WTC11 (cell line): Measurements from ENCODE around the gene AKT1S1.

Experiments used
- NFYB ChIP-seq: sonication (generic); formaldehyde crosslinking; conservative IDR thresholded peaks from 2 replicates; pipeline ENCODE4 v1.8.0; 2022; ENCODE audit warnings: low read depth, missing genetic modification reagents
- TCF7 ChIP-seq: sonication (generic); formaldehyde crosslinking; IDR thresholded peaks from 2 replicates; pipeline ENCODE4 v1.8.0; 2022; ENCODE audit warnings: mild to moderate bottlenecking, low read depth, missing genetic modification reagents, moderate library complexity
- TEAD1 ChIP-seq: sonication (generic); formaldehyde crosslinking; IDR thresholded peaks from 2 replicates; pipeline ENCODE4 v1.8.0; 2022; ENCODE audit warnings: mild to moderate bottlenecking, missing genetic modification reagents
- TF ChIP-seq, protein P1 (sequence below): fragments of 200-600 bp; IDR thresholded peaks from 2 replicates; pipeline ENCODE4 v1.8.0; 2022; ENCODE audit warnings: antibody characterized with exemption
- TF ChIP-seq, protein P2 (sequence below): sonication (generic); formaldehyde crosslinking; IDR thresholded peaks from 2 replicates; pipeline ENCODE4 v1.8.0; 2022; ENCODE audit warnings: mild to moderate bottlenecking, missing genetic modification reagents
- TF ChIP-seq, protein P3 (sequence below): sonication (generic); formaldehyde crosslinking; IDR thresholded peaks from 2 replicates; pipeline ENCODE4 v1.8.0; 2022; ENCODE audit warnings: mild to moderate bottlenecking, missing genetic modification reagents

DNA sequence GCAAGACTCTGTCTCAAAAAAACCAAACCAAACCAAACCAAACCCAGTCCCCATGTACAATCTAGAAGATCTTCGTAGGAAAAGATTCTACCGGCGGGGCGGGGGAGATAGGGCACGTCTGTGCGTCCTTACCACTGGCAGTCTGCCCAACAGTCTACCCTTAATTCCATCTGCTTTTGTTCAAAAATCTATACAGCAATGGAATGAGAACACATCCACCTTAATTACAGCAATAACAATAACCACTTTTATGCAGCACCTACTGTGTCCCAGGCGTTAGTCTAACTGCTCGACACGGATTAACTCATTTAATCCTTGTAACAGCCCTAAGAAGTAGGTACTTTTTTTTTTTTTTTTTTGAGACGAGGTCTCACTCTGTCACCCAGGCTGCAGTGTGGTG lies 49.4 kb upstream of the AKT1S1 start:
- TF ChIP-seq, protein P1, sequence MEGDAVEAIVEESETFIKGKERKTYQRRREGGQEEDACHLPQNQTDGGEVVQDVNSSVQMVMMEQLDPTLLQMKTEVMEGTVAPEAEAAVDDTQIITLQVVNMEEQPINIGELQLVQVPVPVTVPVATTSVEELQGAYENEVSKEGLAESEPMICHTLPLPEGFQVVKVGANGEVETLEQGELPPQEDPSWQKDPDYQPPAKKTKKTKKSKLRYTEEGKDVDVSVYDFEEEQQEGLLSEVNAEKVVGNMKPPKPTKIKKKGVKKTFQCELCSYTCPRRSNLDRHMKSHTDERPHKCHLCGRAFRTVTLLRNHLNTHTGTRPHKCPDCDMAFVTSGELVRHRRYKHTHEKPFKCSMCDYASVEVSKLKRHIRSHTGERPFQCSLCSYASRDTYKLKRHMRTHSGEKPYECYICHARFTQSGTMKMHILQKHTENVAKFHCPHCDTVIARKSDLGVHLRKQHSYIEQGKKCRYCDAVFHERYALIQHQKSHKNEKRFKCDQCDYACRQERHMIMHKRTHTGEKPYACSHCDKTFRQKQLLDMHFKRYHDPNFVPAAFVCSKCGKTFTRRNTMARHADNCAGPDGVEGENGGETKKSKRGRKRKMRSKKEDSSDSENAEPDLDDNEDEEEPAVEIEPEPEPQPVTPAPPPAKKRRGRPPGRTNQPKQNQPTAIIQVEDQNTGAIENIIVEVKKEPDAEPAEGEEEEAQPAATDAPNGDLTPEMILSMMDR: no peak
- TF ChIP-seq, protein P2, sequence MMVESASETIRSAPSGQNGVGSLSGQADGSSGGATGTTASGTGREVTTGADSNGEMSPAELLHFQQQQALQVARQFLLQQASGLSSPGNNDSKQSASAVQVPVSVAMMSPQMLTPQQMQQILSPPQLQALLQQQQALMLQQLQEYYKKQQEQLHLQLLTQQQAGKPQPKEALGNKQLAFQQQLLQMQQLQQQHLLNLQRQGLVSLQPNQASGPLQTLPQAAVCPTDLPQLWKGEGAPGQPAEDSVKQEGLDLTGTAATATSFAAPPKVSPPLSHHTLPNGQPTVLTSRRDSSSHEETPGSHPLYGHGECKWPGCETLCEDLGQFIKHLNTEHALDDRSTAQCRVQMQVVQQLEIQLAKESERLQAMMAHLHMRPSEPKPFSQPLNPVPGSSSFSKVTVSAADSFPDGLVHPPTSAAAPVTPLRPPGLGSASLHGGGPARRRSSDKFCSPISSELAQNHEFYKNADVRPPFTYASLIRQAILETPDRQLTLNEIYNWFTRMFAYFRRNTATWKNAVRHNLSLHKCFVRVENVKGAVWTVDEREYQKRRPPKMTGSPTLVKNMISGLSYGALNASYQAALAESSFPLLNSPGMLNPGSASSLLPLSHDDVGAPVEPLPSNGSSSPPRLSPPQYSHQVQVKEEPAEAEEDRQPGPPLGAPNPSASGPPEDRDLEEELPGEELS (CRISPR knock-in tag): no peak
- TF ChIP-seq TEAD1: no peak
- TF ChIP-seq NFYB: no peak
- TF ChIP-seq, protein P3, sequence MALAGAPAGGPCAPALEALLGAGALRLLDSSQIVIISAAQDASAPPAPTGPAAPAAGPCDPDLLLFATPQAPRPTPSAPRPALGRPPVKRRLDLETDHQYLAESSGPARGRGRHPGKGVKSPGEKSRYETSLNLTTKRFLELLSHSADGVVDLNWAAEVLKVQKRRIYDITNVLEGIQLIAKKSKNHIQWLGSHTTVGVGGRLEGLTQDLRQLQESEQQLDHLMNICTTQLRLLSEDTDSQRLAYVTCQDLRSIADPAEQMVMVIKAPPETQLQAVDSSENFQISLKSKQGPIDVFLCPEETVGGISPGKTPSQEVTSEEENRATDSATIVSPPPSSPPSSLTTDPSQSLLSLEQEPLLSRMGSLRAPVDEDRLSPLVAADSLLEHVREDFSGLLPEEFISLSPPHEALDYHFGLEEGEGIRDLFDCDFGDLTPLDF (CRISPR knock-in tag): no peak
- TF ChIP-seq TCF7 (CRISPR knock-in tag): no peak
